Liver (tissue), 3 donors: ENCODE results near the gene CUTA.

ENCODE experiments used
- CTCF ChIP-seq: fragments of 150-350 bp; IDR thresholded peaks from 2 replicates; pipeline ENCODE4 v1.5.1; 2017; ENCODE audit warnings: improper control_type of control experiment, low read depth, low read length; ENCODE audit not compliant: missing input control
- FOXA1 ChIP-seq: IDR thresholded peaks from 2 replicates; pipeline ENCODE4 v1.6.1; 2016; ENCODE audit warnings: antibody characterized with exemption
- JUND ChIP-seq, 2 donors: IDR thresholded peaks; 2 replicates each; pipeline ENCODE4 v1.6.1; 2016; ENCODE audit warnings: antibody characterized with exemption in 2 of 2
- RAD21 ChIP-seq, 2 donors: IDR thresholded peaks; 2 replicates each; pipeline ENCODE4 v1.6.1; 2016; ENCODE audit warnings: antibody characterized with exemption in 2 of 2, mild to moderate bottlenecking in 2 of 2
- SP1 ChIP-seq: IDR thresholded peaks from 2 replicates; pipeline ENCODE4 v1.6.1; 2018; ENCODE audit warnings: antibody characterized with exemption, mild to moderate bottlenecking
- ZBTB33 ChIP-seq: IDR thresholded peaks from 2 replicates; pipeline ENCODE4 v1.6.1; 2016; ENCODE audit warnings: antibody characterized with exemption
- TF ChIP-seq, protein P1 (sequence below): IDR thresholded peaks from 2 replicates; pipeline ENCODE4 v1.6.1; 2016; ENCODE audit warnings: antibody characterized with exemption
- donor health status: healthy.
- donor health status: healthy.

DNA sequence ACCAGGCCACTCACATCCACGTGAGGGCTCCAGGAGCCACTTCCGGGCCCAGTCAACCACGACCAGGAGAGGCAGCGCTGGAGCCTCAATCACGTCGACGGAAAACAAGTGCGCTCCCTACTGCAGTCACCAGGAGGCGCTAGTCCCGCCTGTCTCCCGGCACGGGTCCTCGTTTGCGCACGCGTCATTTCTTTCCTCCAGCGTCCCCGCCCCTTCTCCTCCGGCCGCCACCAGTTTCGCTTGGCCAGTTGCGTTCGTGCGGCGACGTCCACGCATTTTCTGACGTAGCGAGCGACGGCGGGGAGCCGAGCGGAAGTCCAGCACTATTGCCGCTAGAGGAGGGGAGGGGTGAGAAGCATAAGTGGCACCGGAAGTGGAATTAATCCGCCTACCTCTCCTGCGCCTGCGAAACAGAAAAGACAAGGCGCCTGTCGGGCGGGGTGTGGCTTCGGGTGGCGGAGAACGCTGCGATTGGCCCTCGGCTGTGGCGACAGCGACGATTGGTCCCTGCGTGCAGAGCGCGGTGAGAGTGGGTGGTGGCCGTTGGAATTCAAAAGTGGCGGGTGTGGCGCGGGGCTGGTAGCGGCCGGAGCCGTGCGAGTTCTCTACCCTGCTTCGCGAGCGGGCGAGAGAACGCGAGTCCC lies 26.5 kb downstream of the CUTA start, which contains the start of gene KIFC1:
- TF ChIP-seq JUND (IDR thresholded peaks at IDR 0.05) (peak; percentile 46 to 68), CTCF (peak; percentile 98), RAD21 (IDR thresholded peaks at IDR 0.05) (peak; percentile 87 to 94), ZBTB33 (peak; percentile 70), SP1 (peak; percentile 94), FOXA1 (peak; percentile 71)
- TF ChIP-seq, protein P1, sequence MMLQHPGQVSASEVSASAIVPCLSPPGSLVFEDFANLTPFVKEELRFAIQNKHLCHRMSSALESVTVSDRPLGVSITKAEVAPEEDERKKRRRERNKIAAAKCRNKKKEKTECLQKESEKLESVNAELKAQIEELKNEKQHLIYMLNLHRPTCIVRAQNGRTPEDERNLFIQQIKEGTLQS, result peak; percentile 28
